K562 (cell line): ENCODE data around the gene ASPRV1. TPM values are rescaled to one million over a fixed set of nuclear protein-coding genes. Genes with fewer than 3 reads are reported as not detected.

ENCODE experiments used
- ARNT ChIP-seq, 2 experiments: fragments of 450-650 bp; IDR thresholded peaks; 2 replicates each; pipeline ENCODE4 v1.6.1; 2016; ENCODE audit warnings: mild to moderate bottlenecking in 1 of 2
- HDAC8 ChIP-seq: fragments of 450-650 bp; IDR thresholded peaks from 2 replicates; pipeline ENCODE4 v1.6.1; 2016; ENCODE audit warnings: mild to moderate bottlenecking, missing genetic modification characterization, moderate library complexity, missing compliant biosample characterization
- ILF3 ChIP-seq: fragments of 450-650 bp; IDR thresholded peaks from 2 replicates; pipeline ENCODE4 v1.6.1; 2018; ENCODE audit warnings: antibody characterized with exemption, mild to moderate bottlenecking, moderate library complexity, borderline replicate concordance
- KDM2B ChIP-seq: fragments of 250-450 bp; sonication (Bioruptor Pico); IDR thresholded peaks from 2 replicates; pipeline ENCODE4 v1.8.0; 2021; ENCODE audit warnings: mild to moderate bottlenecking, moderate library complexity
- NCOA2 ChIP-seq, 2 experiments: fragments of 450-650 bp; IDR thresholded peaks; 2 replicates each; pipeline ENCODE4 v1.6.1; 2018; ENCODE audit warnings: mild to moderate bottlenecking in 2 of 2, moderate library complexity in 1 of 2; ENCODE audit not compliant: partially characterized antibody in 2 of 2
- NFE2 ChIP-seq: IDR thresholded peaks from 2 replicates; pipeline ENCODE4 v1.6.1; 2014; ENCODE audit warnings: antibody characterized with exemption, low read depth
- NONO ChIP-seq, 2 experiments: fragments of 200-400 bp in 1 of 2; fragments of 450-650 bp in 1 of 2; formaldehyde crosslinking in 1 of 2; IDR thresholded peaks; 2 replicates each; pipeline ENCODE4 v1.6.1; 2017; ENCODE audit warnings: low read depth in 2 of 2, mild to moderate bottlenecking in 2 of 2, moderate library complexity in 2 of 2, low read length in 1 of 2
- PCBP1 ChIP-seq: fragments of 200-400 bp; formaldehyde crosslinking; IDR thresholded peaks from 2 replicates; pipeline ENCODE4 v1.6.1; 2018; ENCODE audit warnings: mild to moderate bottlenecking, low read depth, low read length; ENCODE audit not compliant: poor library complexity, severe bottlenecking
- PYGO2 ChIP-seq: fragments of 450-650 bp; IDR thresholded peaks from 2 replicates; pipeline ENCODE4 v1.6.1; 2016; ENCODE audit warnings: mild to moderate bottlenecking, missing genetic modification characterization, moderate library complexity, missing compliant biosample characterization
- RBFOX2 ChIP-seq: fragments of 200-400 bp; formaldehyde crosslinking; IDR thresholded peaks from 2 replicates; pipeline ENCODE4 v1.6.1; 2017; ENCODE audit warnings: low read depth, mild to moderate bottlenecking, low read length, moderate library complexity
- RBM22 ChIP-seq: fragments of 200-400 bp; formaldehyde crosslinking; IDR thresholded peaks from 2 replicates; pipeline ENCODE4 v1.6.1; 2018; ENCODE audit warnings: low read length, low read depth; ENCODE audit not compliant: poor library complexity, severe bottlenecking
- SMARCC2 ChIP-seq: fragments of 450-650 bp; IDR thresholded peaks from 2 replicates; pipeline ENCODE4 v1.6.1; 2017; ENCODE audit warnings: antibody characterized with exemption, moderate library complexity, mild to moderate bottlenecking, low read depth
- SRSF3 ChIP-seq: fragments of 200-400 bp; formaldehyde crosslinking; IDR thresholded peaks from 2 replicates; pipeline ENCODE4 v1.6.1; 2016; ENCODE audit warnings: mild to moderate bottlenecking, low read length, moderate library complexity; ENCODE audit not compliant: insufficient read depth
- TCF7 ChIP-seq: sonication (generic); IDR thresholded peaks from 2 replicates; pipeline ENCODE4 v1.6.1; 2016; ENCODE audit warnings: antibody characterized with exemption, borderline replicate concordance
- TOE1 ChIP-seq, 2 experiments: fragments of 450-650 bp in 1 of 2; sonication (generic) in 1 of 2; formaldehyde crosslinking in 1 of 2; IDR thresholded peaks; 2 replicates each; pipeline versions ENCODE4 v1.7.1 to v1.8.0; 2016 to 2022; ENCODE audit warnings: borderline replicate concordance in 2 of 2, mild to moderate bottlenecking in 2 of 2, antibody characterized with exemption in 1 of 2, inconsistent platforms in 1 of 2, low read depth in 1 of 2, missing genetic modification reagents in 1 of 2, moderate library complexity in 1 of 2
- ZFP1 ChIP-seq: fragments of 450-650 bp; formaldehyde crosslinking; IDR thresholded peaks from 2 replicates; pipeline ENCODE4 v1.4.0; 2020; ENCODE audit warnings: mild to moderate bottlenecking, mixed read lengths
- ZNF121 ChIP-seq: sonication (generic); formaldehyde crosslinking; conservative IDR thresholded peaks from 2 replicates; pipeline ENCODE4 v1.8.0; 2022; ENCODE audit warnings: missing genetic modification reagents
- ZNF274 ChIP-seq: IDR thresholded peaks from 2 replicates; pipeline ENCODE4 v1.6.1; 2011; ENCODE audit warnings: low read depth, mild to moderate bottlenecking, low read length, moderate library complexity, borderline replicate concordance
- polyA plus RNA-seq, 8 experiments: library from polyadenylated mRNA; depleted of rRNA in 4 of 8; stranded (reverse) in 5 of 8; unstranded in 3 of 8; fragments of >200 nt; fragmentation: Nextera tagmentation in 2 of 8; fragmentation: Illumina TruSeq in 1 of 8; extraction: Ambion mirVana in 2 of 8; extraction: Trizol in 1 of 8; gene quantifications; 2 replicates each; pipeline versions ENCODE4 v1.2.1 to v1.2.3, GENCODE V29; 2011 to 2014; ENCODE audit warnings: inconsistent platforms in 1 of 8, missing spikeins in 1 of 8
- total RNA-seq, 7 experiments: library from RNA; depleted of rRNA in 6 of 7; stranded (reverse); fragments of >200 nt in 6 of 7; fragmentation: Illumina TruSeq in 2 of 7; extraction: Trizol in 2 of 7; gene quantifications; 2 replicates each; pipeline versions ENCODE4 v1.2.1 to v1.2.3, GENCODE V29; 2011 to 2021; ENCODE audit warnings: low replicate concordance in 1 of 7
- TF ChIP-seq, protein P1 (sequence below), 3 experiments: fragments of 200-800 bp in 1 of 3; sonication (Bioruptor generic) in 1 of 3; sonication (generic) in 1 of 3; formaldehyde crosslinking in 1 of 3; IDR thresholded peaks; 2 replicates each; pipeline versions ENCODE4 v1.6.1 to v1.8.0; 2016 to 2022; ENCODE audit warnings: mild to moderate bottlenecking in 2 of 3, missing compliant biosample characterization in 2 of 3, missing genetic modification characterization in 2 of 3, missing genetic modification reagents in 1 of 3
- TF ChIP-seq, protein P2 (sequence below): fragments of 250-450 bp; sonication (Bioruptor Pico); IDR thresholded peaks from 2 replicates; pipeline ENCODE4 v1.5.0; 2021; ENCODE audit warnings: mild to moderate bottlenecking, borderline replicate concordance
- TF ChIP-seq, protein P3 (sequence below): sonication (generic); formaldehyde crosslinking; IDR thresholded peaks from 2 replicates; pipeline ENCODE4 v1.8.1; 2023; ENCODE audit warnings: mild to moderate bottlenecking, missing genetic modification reagents, moderate library complexity

ASPRV1 gene
- total and polyA plus RNA-seq, 9 of the 15 experiments (the other 6 are each of a cell fraction or from before 2014, with no cell fraction given): 0.17 to 0.72 (median 0.47) TPM; not detected in 1

DNA sequence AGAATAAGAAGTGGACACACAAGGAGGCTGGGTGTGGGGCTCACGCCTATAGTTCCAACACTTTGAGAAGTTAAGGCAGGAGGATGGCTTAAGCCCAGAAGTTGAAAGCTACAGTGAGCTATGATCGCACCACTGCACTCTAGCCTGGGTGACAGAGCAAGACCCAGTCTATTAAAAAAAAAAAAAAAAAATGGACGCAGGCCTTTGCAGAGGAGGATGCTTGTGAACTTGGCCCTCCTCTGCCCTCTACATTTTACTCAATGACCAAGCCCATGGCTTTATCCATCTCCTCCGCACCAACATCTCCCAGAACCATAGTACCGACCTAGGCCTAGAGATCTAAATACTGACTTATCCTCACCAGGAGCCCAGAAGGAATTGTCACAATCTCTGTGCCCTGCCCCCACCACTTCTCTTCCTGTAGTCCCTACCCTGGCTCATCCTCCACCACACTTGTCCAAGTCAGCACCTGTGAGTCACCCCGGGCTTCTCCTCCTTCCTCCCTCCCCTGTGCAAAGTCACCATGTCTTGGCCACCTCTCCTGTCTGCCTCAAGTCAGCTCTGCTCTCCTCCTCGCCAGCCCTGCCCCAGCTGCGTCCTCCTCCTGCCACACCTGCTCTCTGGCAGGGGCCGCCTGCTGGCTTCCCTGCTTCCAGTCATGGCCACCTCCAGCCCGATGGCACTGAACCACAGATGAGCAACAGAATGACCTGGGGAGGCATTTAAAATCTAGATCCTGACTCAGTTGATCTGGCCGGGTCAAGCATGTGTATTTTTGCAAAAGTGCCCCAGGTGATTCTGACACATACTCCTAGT lies 35.8 kb upstream of the ASPRV1 start (continued):
- TF ChIP-seq ZNF121 (CRISPR knock-in tag) (no peak), NFE2 (peak; percentile 80), NCOA2 (IDR thresholded peaks at IDR 0.05; ENCODE audit: partially characterized antibody in 2 of 2) (no peak), PYGO2 (tag) (no peak), RBM22 (no peak), PCBP1 (no peak), TOE1 (IDR thresholded peaks at IDR 0.05; ENCODE audit: borderline replicate concordance) (peak; percentile 70), TOE1 (CRISPR knock-in tag; IDR thresholded peaks at IDR 0.05; ENCODE audit: borderline replicate concordance, low read depth) (no peak), ILF3 (no peak), ZFP1 (CRISPR knock-in tag) (no peak), TCF7 (no peak), NONO (IDR thresholded peaks at IDR 0.05; ENCODE audit: low read depth in 2 of 2, low read length in 1 of 2) (no peak), KDM2B (CRISPR knock-in tag) (no peak), SRSF3 (no peak), ZNF274 (no peak), SMARCC2 (peak; percentile 45; the same call in 1 of the 2 replicates), ARNT (IDR thresholded peaks at IDR 0.05) (0 out of 4 replicates have a peak, but pooled peaks have one; percentile 18 to 21), HDAC8 (tag) (no peak), RBFOX2 (peak; percentile 45; the same call in 1 of the 2 replicates)
- TF ChIP-seq, protein P1, sequence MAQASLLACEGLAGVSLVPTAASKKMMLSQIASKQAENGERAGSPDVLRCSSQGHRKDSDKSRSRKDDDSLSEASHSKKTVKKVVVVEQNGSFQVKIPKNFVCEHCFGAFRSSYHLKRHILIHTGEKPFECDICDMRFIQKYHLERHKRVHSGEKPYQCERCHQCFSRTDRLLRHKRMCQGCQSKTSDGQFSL (CRISPR knock-in tag; IDR thresholded peaks at IDR 0.05): no peak
- TF ChIP-seq, protein P1 (tag; IDR thresholded peaks at IDR 0.05): no peak
- TF ChIP-seq, protein P2, sequence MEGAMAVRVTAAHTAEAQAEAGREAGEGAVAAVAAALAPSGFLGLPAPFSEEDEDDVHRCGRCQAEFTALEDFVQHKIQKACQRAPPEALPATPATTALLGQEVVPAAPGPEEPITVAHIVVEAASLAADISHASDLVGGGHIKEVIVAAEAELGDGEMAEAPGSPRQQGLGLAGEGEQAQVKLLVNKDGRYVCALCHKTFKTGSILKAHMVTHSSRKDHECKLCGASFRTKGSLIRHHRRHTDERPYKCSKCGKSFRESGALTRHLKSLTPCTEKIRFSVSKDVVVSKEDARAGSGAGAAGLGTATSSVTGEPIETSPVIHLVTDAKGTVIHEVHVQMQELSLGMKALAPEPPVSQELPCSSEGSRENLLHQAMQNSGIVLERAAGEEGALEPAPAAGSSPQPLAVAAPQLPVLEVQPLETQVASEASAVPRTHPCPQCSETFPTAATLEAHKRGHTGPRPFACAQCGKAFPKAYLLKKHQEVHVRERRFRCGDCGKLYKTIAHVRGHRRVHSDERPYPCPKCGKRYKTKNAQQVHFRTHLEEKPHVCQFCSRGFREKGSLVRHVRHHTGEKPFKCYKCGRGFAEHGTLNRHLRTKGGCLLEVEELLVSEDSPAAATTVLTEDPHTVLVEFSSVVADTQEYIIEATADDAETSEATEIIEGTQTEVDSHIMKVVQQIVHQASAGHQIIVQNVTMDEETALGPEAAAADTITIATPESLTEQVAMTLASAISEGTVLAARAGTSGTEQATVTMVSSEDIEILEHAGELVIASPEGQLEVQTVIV (CRISPR knock-in tag): no peak
- TF ChIP-seq, protein P3, sequence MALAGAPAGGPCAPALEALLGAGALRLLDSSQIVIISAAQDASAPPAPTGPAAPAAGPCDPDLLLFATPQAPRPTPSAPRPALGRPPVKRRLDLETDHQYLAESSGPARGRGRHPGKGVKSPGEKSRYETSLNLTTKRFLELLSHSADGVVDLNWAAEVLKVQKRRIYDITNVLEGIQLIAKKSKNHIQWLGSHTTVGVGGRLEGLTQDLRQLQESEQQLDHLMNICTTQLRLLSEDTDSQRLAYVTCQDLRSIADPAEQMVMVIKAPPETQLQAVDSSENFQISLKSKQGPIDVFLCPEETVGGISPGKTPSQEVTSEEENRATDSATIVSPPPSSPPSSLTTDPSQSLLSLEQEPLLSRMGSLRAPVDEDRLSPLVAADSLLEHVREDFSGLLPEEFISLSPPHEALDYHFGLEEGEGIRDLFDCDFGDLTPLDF (CRISPR knock-in tag): no peak
